ENCODE data around the gene MARCOL. TPM values are rescaled to one million over a fixed set of nuclear protein-coding genes. Genes with fewer than 3 reads are reported as not detected.

MARCOL gene
- total RNA-seq, 1 experiment from 2014 or later: not detected

DNA sequence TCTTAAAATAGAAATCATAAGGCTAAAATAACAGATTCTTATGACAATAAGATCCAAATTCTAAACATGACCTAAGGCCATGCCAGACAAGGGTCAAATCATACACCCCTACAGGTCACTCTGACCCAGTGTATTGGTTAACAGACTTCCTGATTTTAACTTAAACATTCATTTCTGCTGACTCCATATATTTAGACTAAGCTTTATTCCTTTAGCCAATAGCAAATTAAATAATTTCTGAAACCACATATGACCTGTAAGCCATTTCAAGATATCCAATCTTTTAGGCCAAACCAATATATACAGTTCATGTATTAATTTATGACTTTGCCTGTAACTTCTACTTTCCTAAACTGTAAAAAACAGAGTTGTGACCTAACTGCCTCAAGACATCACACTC is 22.9 kb downstream of the MARCOL start:
- Histone ChIP-seq H3K9me2 (ENCODE audit: insufficient read depth) (no peaks in the 10 kb centered on the region), H3K27me3 (ENCODE audit: insufficient read depth, low read length) (no peaks in the 10 kb centered on the region), H3K36me3 (ENCODE audit: control insufficient read depth in 1 of 2, insufficient read depth in 2 of 2, low read length in 2 of 2) (no peaks in the 10 kb centered on the region), H3K4me3 (replicated peaks in 1 of 2; ENCODE audit: low read depth in 1 of 2, low read length in 2 of 2) (no peak overlapping the region), H3K4me1 (ENCODE audit: control insufficient read depth in 1 of 2, insufficient read depth in 2 of 2, low read length in 2 of 2) (no peaks in the 10 kb centered on the region), H3K9ac (ENCODE audit: low read length) (no peak overlapping the region), H2AFZ (ENCODE audit: low read depth, low read length, poor library complexity, severe bottlenecking) (no peak overlapping the region), H3K4me2 (ENCODE audit: low read length) (no peak overlapping the region), H4K20me1 (ENCODE audit: insufficient read depth) (no peaks in the 10 kb centered on the region), H3K79me2 (ENCODE audit: insufficient read depth, low read length) (no peaks in the 10 kb centered on the region), H3K9me3 (ENCODE audit: control insufficient read depth in 1 of 2, insufficient read depth in 1 of 2, low read depth in 1 of 2, low read length in 2 of 2) (no peaks in the 10 kb centered on the region), H3K27ac (ENCODE audit: low read depth, low read length) (no peak overlapping the region)
- no TSS peak for BruUV-seq (replicated peaks)
- ATAC-seq (no peak), DNase-seq (ENCODE audit: low read depth, low spot score) (no peak)
- ChIA-PET POLR2A (no interaction called here), CTCF (no interaction called here), RAD21 (ENCODE audit: low non-redundant PET in 1 of 2, low total read pairs in 2 of 2, uncharacterized antibody in 2 of 2, unreplicated experiment in 2 of 2) (no interaction called here)
- no peak for TF ChIP-seq FOSL1 (IDR thresholded peaks at IDR 0.05; ENCODE audit: low read depth)
- no peak for TF ChIP-seq POLR2AphosphoS5 (IDR thresholded peaks at IDR 0.05; ENCODE audit: low read depth, low read length)
- intact Hi-C loops (cut with micrococcal nuclease): no loop called here

DNA sequence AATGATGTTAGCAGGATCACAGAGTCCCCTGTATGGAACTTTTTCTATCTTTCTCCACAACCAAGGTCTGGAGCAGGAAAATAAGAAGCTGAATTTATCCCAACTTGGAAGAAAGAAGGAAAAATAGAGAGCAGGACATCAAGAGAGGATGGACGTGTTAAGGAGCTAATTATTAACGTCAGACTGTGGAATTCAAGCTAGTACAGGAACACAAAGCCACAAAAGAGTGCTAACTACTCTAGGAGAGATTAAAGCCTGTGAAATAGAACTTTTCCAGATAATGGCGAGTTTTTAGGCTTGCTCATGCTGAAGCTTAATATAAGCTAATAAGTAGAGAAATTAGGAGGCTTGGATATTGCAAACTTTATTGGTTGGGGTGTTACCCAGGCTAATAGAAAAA is 29.6 kb downstream of the MARCOL start:
- no peak for ATAC-seq
- H3K9me3 ChIP-seq (ENCODE audit: control insufficient read depth in 1 of 2, insufficient read depth in 1 of 2, low read depth in 1 of 2, low read length in 2 of 2): no peaks in the 10 kb centered on the region
- POLR2A ChIA-PET: no interaction called here
- H3K4me2 ChIP-seq (ENCODE audit: low read length): no peak overlapping the region
- H3K9me2 ChIP-seq (ENCODE audit: insufficient read depth): no peaks in the 10 kb centered on the region
- BruUV-seq (replicated peaks): no TSS peak
- H3K4me3 ChIP-seq (replicated peaks in 1 of 2; ENCODE audit: low read depth in 1 of 2, low read length in 2 of 2): no peak overlapping the region
- peak overlapping the region; percentile 87 for H2AFZ ChIP-seq (ENCODE audit: low read depth, low read length, poor library complexity, severe bottlenecking)
- no peak for DNase-seq (ENCODE audit: low read depth, low spot score)
- H3K36me3 ChIP-seq (ENCODE audit: control insufficient read depth in 1 of 2, insufficient read depth in 2 of 2, low read length in 2 of 2): no peaks in the 10 kb centered on the region
- no peaks in the 10 kb centered on the region for H4K20me1 ChIP-seq (ENCODE audit: insufficient read depth)
- CTCF ChIA-PET: interaction anchor here (1.8 kb wide), 1 partner anchor 463 kb away, joined by 4 read pairs; no protein-coding TSS in a partner anchor
- H3K9ac ChIP-seq (ENCODE audit: low read length): no peak overlapping the region
- H3K4me1 ChIP-seq (ENCODE audit: control insufficient read depth in 1 of 2, insufficient read depth in 2 of 2, low read length in 2 of 2): peaks cover 0 to 7% of the 10 kb centered on the region in 2 experiments; a peak in 2 of 4 replicates
- no peaks in the 10 kb centered on the region for H3K79me2 ChIP-seq (ENCODE audit: insufficient read depth, low read length)
- RAD21 ChIA-PET (ENCODE audit: low non-redundant PET in 1 of 2, low total read pairs in 2 of 2, uncharacterized antibody in 2 of 2, unreplicated experiment in 2 of 2): no interaction called here
- H3K27me3 ChIP-seq (ENCODE audit: insufficient read depth, low read length): no peaks in the 10 kb centered on the region
- H3K27ac ChIP-seq (ENCODE audit: low read depth, low read length): no peak overlapping the region
- intact Hi-C loops (cut with micrococcal nuclease): no loop called here
- TF ChIP-seq SP1 (IDR thresholded peaks at IDR 0.05; ENCODE audit: low read depth) (no peak), ELF1 (IDR thresholded peaks at IDR 0.05; ENCODE audit: borderline replicate concordance, low read depth) (no peak), EGR1 (IDR thresholded peaks at IDR 0.05; ENCODE audit: low read depth) (no peak), SIN3A (IDR thresholded peaks at IDR 0.05; ENCODE audit: low read depth) (no peak), YY1 (IDR thresholded peaks at IDR 0.05; ENCODE audit: extremely low read depth, insufficient replicate concordance, low read depth, low read length) (no peak), CBX3 (IDR thresholded peaks at IDR 0.05; ENCODE audit: low read depth) (no peak), EZH2 (IDR thresholded peaks at IDR 0.05) (no peak), TCF7L2 (IDR thresholded peaks at IDR 0.05; ENCODE audit: borderline replicate concordance, extremely low read depth, insufficient read depth, insufficient read length) (no peak), ATF3 (IDR thresholded peaks at IDR 0.05) (no peak), ZFX (IDR thresholded peaks at IDR 0.05) (no peak)
- TF ChIP-seq, protein P1, sequence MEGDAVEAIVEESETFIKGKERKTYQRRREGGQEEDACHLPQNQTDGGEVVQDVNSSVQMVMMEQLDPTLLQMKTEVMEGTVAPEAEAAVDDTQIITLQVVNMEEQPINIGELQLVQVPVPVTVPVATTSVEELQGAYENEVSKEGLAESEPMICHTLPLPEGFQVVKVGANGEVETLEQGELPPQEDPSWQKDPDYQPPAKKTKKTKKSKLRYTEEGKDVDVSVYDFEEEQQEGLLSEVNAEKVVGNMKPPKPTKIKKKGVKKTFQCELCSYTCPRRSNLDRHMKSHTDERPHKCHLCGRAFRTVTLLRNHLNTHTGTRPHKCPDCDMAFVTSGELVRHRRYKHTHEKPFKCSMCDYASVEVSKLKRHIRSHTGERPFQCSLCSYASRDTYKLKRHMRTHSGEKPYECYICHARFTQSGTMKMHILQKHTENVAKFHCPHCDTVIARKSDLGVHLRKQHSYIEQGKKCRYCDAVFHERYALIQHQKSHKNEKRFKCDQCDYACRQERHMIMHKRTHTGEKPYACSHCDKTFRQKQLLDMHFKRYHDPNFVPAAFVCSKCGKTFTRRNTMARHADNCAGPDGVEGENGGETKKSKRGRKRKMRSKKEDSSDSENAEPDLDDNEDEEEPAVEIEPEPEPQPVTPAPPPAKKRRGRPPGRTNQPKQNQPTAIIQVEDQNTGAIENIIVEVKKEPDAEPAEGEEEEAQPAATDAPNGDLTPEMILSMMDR (IDR thresholded peaks at IDR 0.05 in 2 of 3, conservative IDR thresholded peaks at IDR 0.05 in 1 of 3; ENCODE audit: borderline replicate concordance in 1 of 3, insufficient read depth in 1 of 3, low read depth in 2 of 3, low read length in 2 of 3): no peak
- TF ChIP-seq, protein P2, sequence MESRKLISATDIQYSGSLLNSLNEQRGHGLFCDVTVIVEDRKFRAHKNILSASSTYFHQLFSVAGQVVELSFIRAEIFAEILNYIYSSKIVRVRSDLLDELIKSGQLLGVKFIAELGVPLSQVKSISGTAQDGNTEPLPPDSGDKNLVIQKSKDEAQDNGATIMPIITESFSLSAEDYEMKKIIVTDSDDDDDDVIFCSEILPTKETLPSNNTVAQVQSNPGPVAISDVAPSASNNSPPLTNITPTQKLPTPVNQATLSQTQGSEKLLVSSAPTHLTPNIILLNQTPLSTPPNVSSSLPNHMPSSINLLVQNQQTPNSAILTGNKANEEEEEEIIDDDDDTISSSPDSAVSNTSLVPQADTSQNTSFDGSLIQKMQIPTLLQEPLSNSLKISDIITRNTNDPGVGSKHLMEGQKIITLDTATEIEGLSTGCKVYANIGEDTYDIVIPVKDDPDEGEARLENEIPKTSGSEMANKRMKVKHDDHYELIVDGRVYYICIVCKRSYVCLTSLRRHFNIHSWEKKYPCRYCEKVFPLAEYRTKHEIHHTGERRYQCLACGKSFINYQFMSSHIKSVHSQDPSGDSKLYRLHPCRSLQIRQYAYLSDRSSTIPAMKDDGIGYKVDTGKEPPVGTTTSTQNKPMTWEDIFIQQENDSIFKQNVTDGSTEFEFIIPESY (IDR thresholded peaks at IDR 0.05; ENCODE audit: extremely low read depth, insufficient replicate concordance, low read length): no peak
